ENCODE data around the gene L3MBTL1. TPM values are rescaled to one million over a fixed set of nuclear protein-coding genes. Genes with fewer than 3 reads are reported as not detected.

L3MBTL1 gene

Small RNA genes lying within 50 kb of the gene (small RNA-seq; reads per million reads assigned to genes)
- not detected for gene RNU6-1251P (ENCODE audit: insufficient read depth)
